Ovary (tissue), 9 donors: ENCODE data around the gene NIPSNAP2. TPM values are rescaled to one million over a fixed set of nuclear protein-coding genes. Genes with fewer than 3 reads are reported as not detected.
A peak's percentile ranks its signal among the peaks of the same experiment; 100 is the strongest.

Source experiments
- DNase-seq, 5 donors: peaks; one replicate each; pipeline ENCODE4 v3.0.0-alpha.2; 2019 to 2020
- H3K27ac ChIP-seq, 2 donors: fragments of 200-600 bp; one replicate each; pipeline versions ENCODE4 v1.5.1 to v1.8.0; 2019 to 2022
- H3K27me3 ChIP-seq: fragments of 200-600 bp; one replicate; pipeline ENCODE4 v1.8.0; 2022
- H3K36me3 ChIP-seq: fragments of 200-600 bp; sonication (generic); one replicate; pipeline ENCODE4 v1.5.1; 2019
- H3K4me1 ChIP-seq: one replicate; pipeline ENCODE4 v1.8.1; 2013; ENCODE audit warnings: mild to moderate bottlenecking, moderate library complexity; ENCODE audit not compliant: insufficient read depth
- H3K4me3 ChIP-seq: fragments of 200-600 bp; sonication (generic); one replicate; pipeline ENCODE4 v1.5.1; 2017
- H3K9me3 ChIP-seq, 2 donors: fragments of 200-600 bp in 1 of 2; sonication (generic) in 1 of 2; one replicate each; pipeline versions ENCODE4 v1.5.1 to v1.8.1; 2013 to 2019; ENCODE audit warnings: mild to moderate bottlenecking in 1 of 2, moderate library complexity in 1 of 2
- CTCF ChIP-seq, 3 donors: fragments of 450-650 bp in 2 of 3; fragments of 200-600 bp in 1 of 3; IDR thresholded peaks; one replicate each; pipeline versions ENCODE4 v1.5.1 to v1.8.0; 2016 to 2022; ENCODE audit warnings: antibody characterized with exemption in 3 of 3, mild to moderate bottlenecking in 1 of 3
- EP300 ChIP-seq: sonication (generic); formaldehyde crosslinking; IDR thresholded peaks from one replicate; pipeline ENCODE4 v1.6.1; 2017; ENCODE audit warnings: antibody characterized with exemption
- POLR2A ChIP-seq: fragments of 450-650 bp; IDR thresholded peaks from one replicate; pipeline ENCODE4 v1.6.1; 2017; ENCODE audit warnings: antibody characterized with exemption, mild to moderate bottlenecking, moderate library complexity
- WGBS, 3 donors: extraction: QIAGEN DNeasy Blood & Tissue Kit in 1 of 3; methylation state at CpG; one replicate each; pipeline versions ENCODE4 v1.1.5 to v1.1.7; 2013 to 2017; 5-methylcytosine and 5-hydroxymethylcytosine counted together
- intact Hi-C, 4 donors: fragments of 100-400 bp; cut with DNase I; formaldehyde crosslinking; loops; one replicate each; pipeline versions ENCODE4 v1.11.0 to v1.15.1; 2022 to 2023
- polyA plus RNA-seq, 2 donors: library from polyadenylated mRNA; stranded (reverse); fragments of 200-250 nt in 1 of 2; fragments of 350-450 nt in 1 of 2; fragmentation: Illumina TruSeq in 1 of 2; extraction: RNeasy Lipid Tissue Mini Kit (QIAGEN cat#74804) in 1 of 2; gene quantifications; one replicate each; pipeline ENCODE4 v1.2.3, GENCODE V29; 2013 to 2014
- total RNA-seq, 7 donors: library from RNA; depleted of rRNA in 2 of 7; stranded (reverse); fragments of >200 nt in 2 of 7; fragmentation: NEBNext Ultra II Directional in 3 of 7; extraction: Animal tissue kit (Norgen Biotek cat#: 25700) in 3 of 7; gene quantifications; one replicate each; pipeline versions ENCODE4 v1.1.0 to v1.2.4, GENCODE V29; 2016 to 2023
- donor health status: DM: no; HTN: no; CAD: no; lungs with moderate emphysema.
- donor health status: DM: no; HTN: no; CAD: no.
- donor health status: Bipolar disorder and iron deficiency.
- donor health status: DM: yes; HTN: yes; CAD: no.
- donor health status: DM: no; HTN: no; CAD: no.
- donor health status: DM: yes; HTN: yes; CAD: no.

The NIPSNAP2 gene
- total and polyA plus RNA-seq, 9 donors: 41.0 to 78.5 (median 56.9) TPM

- 86 to 93% (median 88%) methylated on average over 11 of the region's 11 CpGs for WGBS, 3 donors
- intact Hi-C loops: no loop called here
- TF ChIP-seq EP300: no peak
- no peak for TF ChIP-seq POLR2A
- TF ChIP-seq CTCF (IDR thresholded peaks at IDR 0.05): no peak
Observed at GRCh38 chr7:55953707-55954475, 10.5 kb upstream of the NIPSNAP2 start.

GRCh38 chr7:55957190-55957589, 7.2 kb upstream of the NIPSNAP2 start:
- H3K9me3 ChIP-seq: no peaks in the 10 kb centered on the region
- WGBS, 3 donors: 86 to 92% (median 87%) methylated on average over 4 of the region's 4 CpGs
- H3K4me1 ChIP-seq: peaks cover 1% of the 10 kb centered on the region
- no peak for DNase-seq
- intact Hi-C loops: no loop called here
- H3K27ac ChIP-seq: no peak overlapping the region
- no peak overlapping the region for H3K4me3 ChIP-seq
- TF ChIP-seq POLR2A (no peak), EP300 (no peak), CTCF (IDR thresholded peaks at IDR 0.05) (no peak)
- no peaks in the 10 kb centered on the region for H3K36me3 ChIP-seq
- no peaks in the 10 kb centered on the region for H3K27me3 ChIP-seq

More at GRCh38 chr7:55953707-55954475, 10.5 kb upstream of the NIPSNAP2 start:
- no peak for DNase-seq
- no peak overlapping the region for H3K27ac ChIP-seq
- no peak overlapping the region for H3K4me3 ChIP-seq
- H3K27me3 ChIP-seq: no peaks in the 10 kb centered on the region
- H3K36me3 ChIP-seq: no peaks in the 10 kb centered on the region
- peaks cover 1% of the 10 kb centered on the region for H3K4me1 ChIP-seq
- H3K9me3 ChIP-seq: no peaks in the 10 kb centered on the region

- no peak for TF ChIP-seq EP300
- no peak for TF ChIP-seq POLR2A
- TF ChIP-seq CTCF (IDR thresholded peaks at IDR 0.05): no peak
- intact Hi-C loops: loop anchor here in 3 of 4 donors (5.0 to 10.0 kb wide), 4 partner anchors 77 to 317 kb away; partner anchors contain the start of gene ZNF713 (in 1 of the 3)
- H3K4me1 ChIP-seq: peaks cover 5% of the 10 kb centered on the region
- no peaks in the 10 kb centered on the region for H3K36me3 ChIP-seq
- no peaks in the 10 kb centered on the region for H3K27me3 ChIP-seq
- H3K4me3 ChIP-seq: no peak overlapping the region
- WGBS, 3 donors: 74 to 80% (median 77%) methylated on average over 3 of the region's 3 CpGs
- no peak for DNase-seq
- H3K27ac ChIP-seq: no peak overlapping the region
- H3K9me3 ChIP-seq: no peaks in the 10 kb centered on the region
Observed at GRCh38 chr7:55962014-55962413, 2.4 kb upstream of the NIPSNAP2 start.

GRCh38 chr7:55963584-55964168, 709 bp upstream of the NIPSNAP2 start:
- DNase-seq: no peak
- H3K4me3 ChIP-seq: peak overlapping the region; percentile 71
- H3K36me3 ChIP-seq: no peaks in the 10 kb centered on the region
- H3K4me1 ChIP-seq: peaks cover 6% of the 10 kb centered on the region
- no peaks in the 10 kb centered on the region for H3K9me3 ChIP-seq
- H3K27me3 ChIP-seq: no peaks in the 10 kb centered on the region
- WGBS, 3 donors: 74 to 78% (median 75%) methylated on average over 15 of the region's 15 CpGs
- TF ChIP-seq POLR2A (no peak), EP300 (no peak)
- intact Hi-C loops: loop anchor here in 3 of 4 donors (5.0 to 10.0 kb wide), 4 partner anchors 79 to 319 kb away; partner anchors contain the start of gene ZNF713 (in 1 of the 3)
- peak overlapping the region; percentile 27 to 97 for H3K27ac ChIP-seq
